Neural cell (in vitro differentiated cells): ENCODE measurements around the gene STARD10. TPM values are rescaled to one million over a fixed set of nuclear protein-coding genes. Genes with fewer than 3 reads are reported as not detected.
"Not testable (repeated sequence)": the region's sequence is repeated elsewhere in the genome, so short reads cannot be mapped to it uniquely, and the experiment has no call there.

Source experiments
- H2AFZ ChIP-seq: fragments of 200-600, 300-800 bp; sonication (generic), shearing (Covaris generic); 2 replicates; pipeline ENCODE4 v1.6.0; 2014; ENCODE audit warnings: low read depth, mild to moderate bottlenecking, antibody characterized with exemption, low read length, moderate library complexity
- H3F3A ChIP-seq: fragments of 200-600 bp; shearing (Covaris generic); 2 replicates; pipeline ENCODE4 v1.6.1; 2016; ENCODE audit warnings: mild to moderate bottlenecking, moderate library complexity, mixed read lengths, antibody characterized with exemption, low read length; ENCODE audit not compliant: insufficient read depth, poor library complexity, severe bottlenecking
- H3K27ac ChIP-seq: fragments of 200-600, 300-800 bp; sonication (generic), shearing (Covaris generic); 2 replicates; pipeline ENCODE4 v1.5.1; 2014; ENCODE audit warnings: mild to moderate bottlenecking, low read length, moderate library complexity
- H3K27me3 ChIP-seq: fragments of 300-800, 200-600 bp; sonication (generic), shearing (Covaris generic); 2 replicates; pipeline ENCODE4 v1.6.0; 2014; ENCODE audit warnings: mild to moderate bottlenecking, low read depth, low read length, moderate library complexity; ENCODE audit not compliant: insufficient read depth
- H3K36me3 ChIP-seq: fragments of 300-800, 200-600 bp; sonication (generic), shearing (Covaris generic); 2 replicates; pipeline ENCODE4 v1.5.1; 2014; ENCODE audit warnings: mild to moderate bottlenecking, antibody characterized with exemption, low read length, moderate library complexity; ENCODE audit not compliant: insufficient read depth
- H3K4me2 ChIP-seq: fragments of 300-800, 200-600 bp; sonication (generic), shearing (Covaris generic); 2 replicates; pipeline ENCODE4 v1.6.0; 2014; ENCODE audit warnings: mild to moderate bottlenecking, low read length
- H3K4me3 ChIP-seq: fragments of 300-800, 200-600 bp; sonication (generic), shearing (Covaris generic); 2 replicates; pipeline ENCODE4 v1.5.1; 2014; ENCODE audit warnings: mild to moderate bottlenecking, low read length, moderate library complexity
- H3K79me2 ChIP-seq: fragments of 200-600 bp; shearing (Covaris generic); replicated peaks from 2 replicates; pipeline ENCODE4 v1.6.0; 2014; ENCODE audit warnings: mild to moderate bottlenecking, low read length, moderate library complexity; ENCODE audit not compliant: insufficient read depth
- H3K9ac ChIP-seq: fragments of 300-800, 200-600 bp; sonication (generic), shearing (Covaris generic); 2 replicates; pipeline ENCODE4 v1.6.1; 2016; ENCODE audit warnings: mild to moderate bottlenecking, low read length, mixed read lengths
- H3K9me2 ChIP-seq: fragments of 200-600 bp; shearing (Covaris generic); 2 replicates; pipeline ENCODE4 v1.6.1; 2016; ENCODE audit warnings: mild to moderate bottlenecking, low read length, mixed read lengths; ENCODE audit not compliant: insufficient read depth
- H3K9me3 ChIP-seq: fragments of 200-600, 300-800 bp; sonication (generic), shearing (Covaris generic); 2 replicates; pipeline ENCODE4 v1.6.1; 2016; ENCODE audit warnings: mild to moderate bottlenecking, mixed run types, low read length, moderate library complexity, mixed read lengths
- H4K20me1 ChIP-seq: fragments of 200-600 bp; shearing (Covaris generic); 2 replicates; pipeline ENCODE4 v1.6.1; 2016; ENCODE audit warnings: mild to moderate bottlenecking, mixed run types; ENCODE audit not compliant: insufficient read depth
- EP300 ChIP-seq: fragments of 450-650 bp; conservative IDR thresholded peaks from 2 replicates; pipeline ENCODE4 v1.6.1; 2014; ENCODE audit warnings: antibody characterized with exemption, mild to moderate bottlenecking, moderate library complexity; ENCODE audit not compliant: poor library complexity, severe bottlenecking
- EZH2 ChIP-seq: fragments of 200-600, 300-800 bp; shearing (Covaris generic), sonication (generic); IDR thresholded peaks from 2 replicates; pipeline ENCODE4 v1.6.1; 2014; ENCODE audit warnings: antibody characterized with exemption, low read length, borderline replicate concordance, mild to moderate bottlenecking; ENCODE audit not compliant: insufficient read depth, poor library complexity, severe bottlenecking
- MXI1 ChIP-seq: fragments of 450-650 bp; conservative IDR thresholded peaks from 2 replicates; pipeline ENCODE4 v1.6.1; 2014; ENCODE audit warnings: antibody characterized with exemption, mild to moderate bottlenecking; ENCODE audit not compliant: poor library complexity, severe bottlenecking
- POLR2AphosphoS5 ChIP-seq: IDR thresholded peaks from 2 replicates; pipeline ENCODE4 v1.6.1; 2012
- RAD21 ChIP-seq: fragments of 450-650 bp; conservative IDR thresholded peaks from 2 replicates; pipeline ENCODE4 v1.6.1; 2014; ENCODE audit warnings: antibody characterized with exemption, mild to moderate bottlenecking, moderate library complexity
- SMC3 ChIP-seq: fragments of 450-650 bp; conservative IDR thresholded peaks from 2 replicates; pipeline ENCODE4 v1.6.1; 2014; ENCODE audit warnings: antibody characterized with exemption, mild to moderate bottlenecking, moderate library complexity; ENCODE audit not compliant: poor library complexity
- TAF1 ChIP-seq: IDR thresholded peaks from 2 replicates; pipeline ENCODE4 v1.6.1; 2012; ENCODE audit warnings: low read depth
- polyA plus RNA-seq: library from polyadenylated mRNA; depleted of rRNA; stranded (reverse); fragments of >200 nt; gene quantifications from 2 replicates; pipeline ENCODE4 v1.2.3, GENCODE V29; 2014
- TF ChIP-seq, protein P1 (sequence below): fragments of 450-650 bp; IDR thresholded peaks from 2 replicates; pipeline ENCODE4 v1.5.1; 2014; ENCODE audit warnings: antibody characterized with exemption, mild to moderate bottlenecking, moderate library complexity; ENCODE audit not compliant: poor library complexity, severe bottlenecking
- TF ChIP-seq, protein P2 (sequence below): IDR thresholded peaks from 2 replicates; pipeline ENCODE4 v1.6.1; 2012; ENCODE audit warnings: borderline replicate concordance

Gene STARD10
- polyA plus RNA-seq, 1 donor from 2014 or later, result 29.0 TPM

DNA sequence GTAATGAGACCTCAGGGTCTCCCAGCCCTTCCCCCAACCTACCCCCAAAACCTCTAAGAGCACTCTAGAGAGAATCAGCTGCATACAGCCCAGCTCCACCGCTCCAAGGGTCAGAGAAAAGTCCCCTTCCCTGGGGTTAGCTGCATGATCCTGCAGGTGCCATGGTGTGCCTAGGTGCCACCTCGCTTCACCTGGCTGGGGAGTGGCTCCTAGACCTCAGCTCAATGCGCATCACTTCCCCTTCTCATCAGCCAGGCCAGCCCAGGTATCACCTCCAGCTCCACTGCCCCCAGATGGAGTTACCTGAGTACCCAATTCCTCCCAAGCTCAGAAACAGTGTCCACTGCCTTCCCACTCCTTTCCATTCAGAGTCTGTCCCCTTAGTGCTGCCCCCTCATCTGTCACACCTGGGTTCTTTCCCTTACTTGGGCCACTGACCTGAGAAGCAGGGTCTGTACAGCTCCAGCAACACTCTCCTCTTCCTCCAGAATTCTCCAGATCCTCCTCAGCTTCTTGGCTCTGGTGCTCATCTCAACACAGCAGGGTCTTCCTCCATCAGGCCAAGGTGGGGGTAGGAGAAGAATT is 1.3 kb downstream of the STARD10 start:
- H2AFZ ChIP-seq, result no peak overlapping the region
- H3K79me2 ChIP-seq, result no peaks in the 10 kb centered on the region
- H3K27ac ChIP-seq, result no peak overlapping the region
- H3K9ac ChIP-seq, result no peak overlapping the region
- H3K9me3 ChIP-seq, result no peaks in the 10 kb centered on the region
- H3K9me2 ChIP-seq, result no peaks in the 10 kb centered on the region
- H3F3A ChIP-seq, result no peaks in the 10 kb centered on the region
- H3K4me2 ChIP-seq, result peak overlapping the region; percentile 85
- no peaks in the 10 kb centered on the region for H4K20me1 ChIP-seq
- no peaks in the 10 kb centered on the region for H3K36me3 ChIP-seq
- H3K27me3 ChIP-seq, result no peaks in the 10 kb centered on the region
- H3K4me3 ChIP-seq, result peak overlapping the region; percentile 75
- no peak for TF ChIP-seq SMC3
- TF ChIP-seq POLR2AphosphoS5, result no peak
- TF ChIP-seq, protein P1, sequence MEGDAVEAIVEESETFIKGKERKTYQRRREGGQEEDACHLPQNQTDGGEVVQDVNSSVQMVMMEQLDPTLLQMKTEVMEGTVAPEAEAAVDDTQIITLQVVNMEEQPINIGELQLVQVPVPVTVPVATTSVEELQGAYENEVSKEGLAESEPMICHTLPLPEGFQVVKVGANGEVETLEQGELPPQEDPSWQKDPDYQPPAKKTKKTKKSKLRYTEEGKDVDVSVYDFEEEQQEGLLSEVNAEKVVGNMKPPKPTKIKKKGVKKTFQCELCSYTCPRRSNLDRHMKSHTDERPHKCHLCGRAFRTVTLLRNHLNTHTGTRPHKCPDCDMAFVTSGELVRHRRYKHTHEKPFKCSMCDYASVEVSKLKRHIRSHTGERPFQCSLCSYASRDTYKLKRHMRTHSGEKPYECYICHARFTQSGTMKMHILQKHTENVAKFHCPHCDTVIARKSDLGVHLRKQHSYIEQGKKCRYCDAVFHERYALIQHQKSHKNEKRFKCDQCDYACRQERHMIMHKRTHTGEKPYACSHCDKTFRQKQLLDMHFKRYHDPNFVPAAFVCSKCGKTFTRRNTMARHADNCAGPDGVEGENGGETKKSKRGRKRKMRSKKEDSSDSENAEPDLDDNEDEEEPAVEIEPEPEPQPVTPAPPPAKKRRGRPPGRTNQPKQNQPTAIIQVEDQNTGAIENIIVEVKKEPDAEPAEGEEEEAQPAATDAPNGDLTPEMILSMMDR, result no peak
- no peak for TF ChIP-seq RAD21
- no peak for TF ChIP-seq TAF1
- TF ChIP-seq EP300, result no peak
- TF ChIP-seq MXI1, result no peak
- TF ChIP-seq, protein P2, sequence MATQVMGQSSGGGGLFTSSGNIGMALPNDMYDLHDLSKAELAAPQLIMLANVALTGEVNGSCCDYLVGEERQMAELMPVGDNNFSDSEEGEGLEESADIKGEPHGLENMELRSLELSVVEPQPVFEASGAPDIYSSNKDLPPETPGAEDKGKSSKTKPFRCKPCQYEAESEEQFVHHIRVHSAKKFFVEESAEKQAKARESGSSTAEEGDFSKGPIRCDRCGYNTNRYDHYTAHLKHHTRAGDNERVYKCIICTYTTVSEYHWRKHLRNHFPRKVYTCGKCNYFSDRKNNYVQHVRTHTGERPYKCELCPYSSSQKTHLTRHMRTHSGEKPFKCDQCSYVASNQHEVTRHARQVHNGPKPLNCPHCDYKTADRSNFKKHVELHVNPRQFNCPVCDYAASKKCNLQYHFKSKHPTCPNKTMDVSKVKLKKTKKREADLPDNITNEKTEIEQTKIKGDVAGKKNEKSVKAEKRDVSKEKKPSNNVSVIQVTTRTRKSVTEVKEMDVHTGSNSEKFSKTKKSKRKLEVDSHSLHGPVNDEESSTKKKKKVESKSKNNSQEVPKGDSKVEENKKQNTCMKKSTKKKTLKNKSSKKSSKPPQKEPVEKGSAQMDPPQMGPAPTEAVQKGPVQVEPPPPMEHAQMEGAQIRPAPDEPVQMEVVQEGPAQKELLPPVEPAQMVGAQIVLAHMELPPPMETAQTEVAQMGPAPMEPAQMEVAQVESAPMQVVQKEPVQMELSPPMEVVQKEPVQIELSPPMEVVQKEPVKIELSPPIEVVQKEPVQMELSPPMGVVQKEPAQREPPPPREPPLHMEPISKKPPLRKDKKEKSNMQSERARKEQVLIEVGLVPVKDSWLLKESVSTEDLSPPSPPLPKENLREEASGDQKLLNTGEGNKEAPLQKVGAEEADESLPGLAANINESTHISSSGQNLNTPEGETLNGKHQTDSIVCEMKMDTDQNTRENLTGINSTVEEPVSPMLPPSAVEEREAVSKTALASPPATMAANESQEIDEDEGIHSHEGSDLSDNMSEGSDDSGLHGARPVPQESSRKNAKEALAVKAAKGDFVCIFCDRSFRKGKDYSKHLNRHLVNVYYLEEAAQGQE, result no peak
- no peak for TF ChIP-seq EZH2

GRCh38 chr11:72791228-72791627 is 2.6 kb downstream of the STARD10 start:
- not testable (repeated sequence) for H3K79me2 ChIP-seq, H4K20me1 ChIP-seq

More at GRCh38 chr11:72791228-72791627, 2.6 kb downstream of the STARD10 start:
- not testable (repeated sequence) for H3F3A ChIP-seq, H3K4me2 ChIP-seq, H3K36me3 ChIP-seq, H3K9ac ChIP-seq, H3K27ac ChIP-seq, H3K27me3 ChIP-seq, H3K9me2 ChIP-seq, H3K4me3 ChIP-seq, H2AFZ ChIP-seq, H3K9me3 ChIP-seq
